NCI-H1092 (cell line): ENCODE results near the gene IL4I1.
"Not testable (repeated sequence)": the region's sequence is repeated elsewhere in the genome, so short reads cannot be mapped to it uniquely, and the experiment has no call there.

Source experiments
- DNase-seq: peaks from one replicate; lab custom pipeline; 2025; lab: John Stamatoyannopoulos, UW

Gene IL4I1

GRCh38 chr19:49896863-49897621, at the start of gene IL4I1:
Gene IL4I1 (minus strand): TSS chr19:49896887. CDS start chr19:49896160, 727 bp downstream.
- no peak for DNase-seq

GRCh38 chr19:49946415-49946814, 49.7 kb upstream of the IL4I1 start:
- no peak for DNase-seq

DNA sequence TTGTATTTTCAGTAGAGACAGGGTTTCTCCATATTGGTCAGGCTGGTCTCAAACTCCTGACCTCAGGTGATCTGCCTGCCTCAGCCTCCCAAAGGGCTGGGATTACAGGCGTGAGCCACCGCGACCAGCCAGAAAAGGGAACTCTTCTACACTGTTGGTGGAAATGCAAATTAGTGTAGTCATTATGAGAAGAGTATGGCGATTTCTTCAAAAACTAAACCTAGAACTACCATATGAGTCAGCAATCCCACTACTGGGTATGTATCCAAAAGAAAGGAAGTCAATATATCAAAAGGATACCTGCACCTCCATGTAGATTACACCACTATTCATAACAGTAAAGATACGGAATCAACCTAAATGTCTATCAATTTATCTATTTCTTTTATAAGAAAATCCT, 47.9 kb upstream of the IL4I1 start:
- DNase-seq, result not testable (repeated sequence)

GRCh38 chr19:49940482-49940791, 43.8 kb upstream of the IL4I1 start:
- DNase-seq, result no peak

DNA sequence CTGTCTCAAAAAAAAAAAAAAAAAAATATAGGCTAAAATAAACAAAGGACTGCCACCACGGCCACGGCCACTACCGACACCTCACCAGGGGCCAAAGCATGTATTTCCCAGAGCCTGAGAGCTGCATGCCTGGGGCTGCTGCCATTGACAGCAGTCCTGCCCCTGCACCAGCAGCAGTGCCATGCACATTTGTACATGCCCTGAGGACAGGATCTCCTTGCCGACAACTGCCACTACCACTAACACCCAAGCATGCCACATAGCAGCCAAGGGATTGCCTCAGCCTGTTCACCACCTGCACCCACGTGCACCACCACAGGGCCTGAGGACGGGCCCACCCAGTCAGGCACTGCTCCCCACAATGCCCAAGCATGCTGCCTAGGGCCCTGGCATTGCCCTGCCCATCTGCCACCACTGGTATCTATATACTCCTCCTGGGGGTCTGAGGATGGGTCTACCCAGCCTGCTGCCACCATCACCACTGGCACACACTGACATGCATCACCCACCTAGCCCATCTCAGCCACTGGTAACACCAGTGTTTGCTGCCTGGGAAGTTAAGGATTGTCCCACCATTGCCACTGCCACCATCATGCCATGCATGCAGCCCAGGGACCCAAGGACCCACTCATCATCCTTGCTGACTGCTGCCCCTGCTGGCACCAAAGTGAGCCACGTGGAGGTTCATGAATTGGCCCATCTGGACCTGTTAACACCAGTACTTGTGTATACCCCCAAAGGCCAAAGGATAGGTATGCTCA, 43.2 kb upstream of the IL4I1 start:
- no peak for DNase-seq

DNA sequence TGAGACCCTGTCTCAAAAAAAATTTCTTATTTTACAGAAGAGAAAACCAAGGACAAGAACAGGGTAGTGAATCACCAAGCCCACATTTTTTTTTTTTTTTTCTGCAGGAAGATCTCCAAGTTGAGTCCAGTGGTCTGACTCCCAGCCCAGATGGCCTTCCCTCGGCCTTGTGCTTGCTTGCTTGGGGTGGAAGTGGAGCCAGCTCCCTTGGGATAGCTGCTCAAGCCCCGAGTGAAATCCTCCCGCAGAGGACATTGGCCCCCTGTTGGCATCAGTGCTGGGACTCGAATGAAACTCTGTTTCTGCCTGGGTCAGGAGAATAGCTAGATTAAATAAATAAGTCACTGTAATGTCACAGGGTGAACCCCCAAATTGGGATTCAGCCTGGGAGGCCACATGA, 42.0 kb upstream of the IL4I1 start:
- DNase-seq, result no peak

DNA sequence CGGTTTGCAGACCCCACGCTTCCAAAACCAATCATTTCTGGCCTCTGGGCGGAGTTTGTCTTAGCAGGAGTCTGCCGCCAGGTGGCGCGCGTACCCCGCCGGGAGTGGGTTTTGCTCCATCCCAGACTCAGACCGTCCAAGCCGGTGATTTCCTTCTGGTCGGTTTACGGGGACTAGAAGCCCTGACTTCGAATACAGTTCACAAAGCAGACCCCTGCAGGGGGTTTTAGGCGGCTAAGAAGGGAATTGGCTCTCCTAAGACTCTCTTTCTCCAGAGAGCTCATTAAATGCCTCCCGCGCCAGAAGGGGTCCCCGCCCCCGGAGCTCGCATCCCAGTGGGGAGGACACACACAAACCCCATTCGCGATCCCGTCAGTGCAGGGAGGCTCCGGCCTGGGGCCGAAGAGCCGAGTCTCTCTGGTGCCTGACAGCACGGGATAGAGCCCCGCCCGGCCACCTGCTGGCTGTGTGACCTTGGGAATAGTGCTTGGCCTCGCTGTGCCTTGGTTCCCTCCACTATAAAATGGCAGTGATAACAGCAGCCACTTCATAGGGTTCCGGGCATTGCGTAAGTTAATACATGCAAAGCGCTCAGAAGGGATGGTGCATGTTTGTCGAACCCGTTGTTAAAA, 41.2 kb upstream of the IL4I1 start:
- peak; percentile 38 for DNase-seq

DNA sequence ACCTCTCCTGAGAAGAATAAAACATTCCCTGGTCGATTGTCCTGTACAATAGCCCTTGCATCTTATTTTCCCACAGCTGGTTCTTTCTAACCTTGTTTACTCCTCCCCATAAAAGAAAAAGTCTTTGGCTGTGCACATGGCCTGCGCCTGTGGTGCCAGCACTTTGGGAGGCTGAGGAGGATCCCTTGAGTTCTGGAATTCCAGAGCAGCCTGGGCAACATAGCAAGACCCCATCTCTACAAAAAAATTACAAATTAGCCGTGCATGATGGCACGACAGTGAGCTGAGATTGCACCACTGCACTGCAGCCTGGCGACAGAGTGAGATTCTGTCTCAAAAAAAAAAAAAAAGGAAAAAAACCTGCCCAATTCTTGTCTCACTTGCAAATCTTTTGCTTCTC, 39.9 kb upstream of the IL4I1 start:
- DNase-seq, result no peak

DNA sequence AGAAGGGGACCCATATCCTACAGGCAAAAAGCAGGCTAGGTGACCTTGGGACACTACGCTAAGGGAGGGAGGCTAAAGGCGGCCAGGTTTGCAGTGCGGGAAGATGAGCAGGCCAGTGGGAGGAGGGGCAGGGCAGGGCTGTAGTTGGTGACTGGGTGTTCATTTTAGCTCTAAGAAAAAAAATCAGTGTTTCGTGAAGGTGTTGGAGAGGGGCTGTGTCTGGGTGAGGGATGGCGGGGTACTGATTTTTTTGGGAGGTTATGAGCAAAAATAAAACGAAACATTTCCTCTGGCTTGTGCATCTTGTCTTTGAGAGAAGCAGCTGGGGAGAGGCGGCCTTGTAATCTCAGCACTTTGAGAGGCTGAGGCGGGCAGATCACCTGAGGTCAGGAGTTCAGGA, 37.0 kb upstream of the IL4I1 start:
- DNase-seq, result no peak

- DNase-seq, result no peak
These were observed 36.0 kb upstream of the IL4I1 start for GRCh38 chr19:49932731-49933131.

- DNase-seq, result no peak
These were observed 35.4 kb upstream of the IL4I1 start for GRCh38 chr19:49932041-49932451.

GRCh38 chr19:49931293-49932040, 34.8 kb upstream of the IL4I1 start:
- DNase-seq, result no peak

- no peak for DNase-seq
These were observed 33.9 kb upstream of the IL4I1 start for GRCh38 chr19:49930483-49931011.

DNA sequence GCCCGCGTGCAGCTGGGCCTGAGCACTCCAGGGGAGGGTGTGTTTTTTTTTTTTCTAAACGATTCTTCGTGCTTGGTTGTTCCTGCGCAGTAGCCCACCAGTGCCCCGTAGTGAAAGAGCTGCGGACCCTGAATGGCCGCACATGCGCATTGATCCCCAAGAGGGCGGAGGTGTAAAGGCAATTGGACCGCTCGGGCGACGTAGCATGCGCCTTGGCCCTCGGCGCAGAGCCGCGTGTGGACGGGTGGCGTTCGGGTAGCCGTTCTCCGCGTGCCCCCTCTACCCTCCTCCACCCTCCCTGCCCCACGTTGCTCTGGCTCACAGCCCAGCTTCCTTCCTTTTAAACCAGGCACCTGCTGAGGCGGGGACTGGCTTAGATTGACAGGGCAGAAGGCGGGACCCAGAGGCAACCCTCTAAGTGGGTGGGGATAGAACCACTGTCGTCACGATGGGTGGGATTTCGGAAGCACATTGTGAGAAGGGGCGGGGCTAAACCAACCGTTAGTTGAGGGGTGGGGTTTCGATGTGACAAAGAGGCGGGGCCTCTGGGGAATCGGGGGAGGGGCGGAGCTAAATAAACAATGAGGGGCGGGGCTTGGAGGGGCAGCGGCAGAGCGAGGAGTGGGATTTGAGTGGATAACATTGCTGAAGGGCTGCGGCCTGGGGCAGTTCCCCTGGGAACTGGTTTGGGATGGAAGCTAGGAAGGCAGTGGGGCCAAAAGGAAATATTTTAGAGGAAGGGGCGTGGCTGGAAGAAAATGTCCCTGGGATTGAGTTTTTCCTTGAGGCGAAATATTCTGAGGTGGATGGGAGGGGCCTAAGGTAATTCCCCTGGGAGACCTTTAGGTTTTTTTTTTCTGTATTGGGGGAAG, 33.2 kb upstream of the IL4I1 start:
- peak; percentile 94 for DNase-seq

- peak; percentile 86 for DNase-seq
These were observed 32.5 kb upstream of the IL4I1 start, which contains the start of the genes ATF5 and NUP62 for GRCh38 chr19:49929121-49929610. Gene ATF5 (plus strand): TSS chr19:49929205. CDS start chr19:49930851, 1,646 bp downstream. Gene NUP62 (minus strand): TSS chr19:49929504. CDS start chr19:49909807, 19,697 bp downstream.

DNA sequence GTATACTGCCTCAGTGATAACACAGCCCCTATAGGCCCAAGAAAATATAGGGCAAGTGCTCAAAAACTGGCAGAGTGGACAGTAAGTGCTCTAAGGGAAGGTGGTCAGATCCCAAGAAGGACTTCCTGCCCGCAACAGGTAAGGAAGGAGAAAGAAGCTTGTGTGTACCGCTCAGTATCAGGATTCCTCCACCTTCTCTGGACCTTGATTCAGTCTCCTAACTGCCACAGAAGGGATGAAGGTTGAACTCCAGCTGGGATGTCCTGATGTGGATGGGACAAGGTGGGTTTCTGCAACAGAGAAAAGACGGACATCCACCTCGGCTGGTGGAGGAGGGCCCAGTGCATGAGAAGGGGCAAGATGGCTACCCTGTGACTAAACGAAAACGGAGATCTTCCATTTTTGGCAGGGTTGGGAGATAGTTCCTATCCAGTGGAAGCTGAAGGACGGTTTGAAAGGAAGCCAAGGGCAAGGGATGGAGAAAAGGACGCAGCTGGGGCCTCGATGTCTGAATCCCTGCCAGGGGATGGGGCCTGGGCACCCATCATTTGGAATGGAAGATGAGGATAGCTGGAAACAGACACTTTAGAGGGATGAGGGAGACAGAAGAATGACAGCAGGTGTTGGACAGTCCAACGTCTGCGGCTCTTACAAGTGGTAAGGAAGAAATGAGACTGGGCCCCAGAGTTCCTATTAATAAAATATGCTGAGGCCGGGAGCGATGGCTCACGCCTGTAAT, 31.0 kb upstream of the IL4I1 start:
- no peak for DNase-seq

DNA sequence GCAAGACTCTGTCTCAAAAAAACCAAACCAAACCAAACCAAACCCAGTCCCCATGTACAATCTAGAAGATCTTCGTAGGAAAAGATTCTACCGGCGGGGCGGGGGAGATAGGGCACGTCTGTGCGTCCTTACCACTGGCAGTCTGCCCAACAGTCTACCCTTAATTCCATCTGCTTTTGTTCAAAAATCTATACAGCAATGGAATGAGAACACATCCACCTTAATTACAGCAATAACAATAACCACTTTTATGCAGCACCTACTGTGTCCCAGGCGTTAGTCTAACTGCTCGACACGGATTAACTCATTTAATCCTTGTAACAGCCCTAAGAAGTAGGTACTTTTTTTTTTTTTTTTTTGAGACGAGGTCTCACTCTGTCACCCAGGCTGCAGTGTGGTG, 29.8 kb upstream of the IL4I1 start:
- DNase-seq, result no peak

DNA sequence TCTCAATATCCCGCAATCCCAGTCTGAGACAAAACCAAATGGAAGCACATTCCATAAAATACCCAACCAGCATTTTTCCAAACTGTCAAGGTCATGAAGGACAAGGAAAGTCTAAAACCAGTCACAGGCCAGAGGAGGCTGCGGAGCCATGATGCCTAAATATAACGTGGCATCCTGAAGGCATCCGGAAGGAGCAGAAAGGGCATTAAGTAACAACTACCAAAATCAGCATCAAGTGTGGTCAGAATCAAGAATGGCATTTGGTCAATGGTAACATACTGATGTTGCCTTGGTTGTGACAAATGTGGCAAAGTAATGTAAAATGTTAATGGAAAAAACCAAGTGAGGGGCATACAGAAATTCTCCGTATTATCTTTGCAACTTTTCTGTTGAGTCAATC, 28.8 kb upstream of the IL4I1 start:
- no peak for DNase-seq

- DNase-seq, result not testable (repeated sequence)
These were observed 28.2 kb upstream of the IL4I1 start for GRCh38 chr19:49924881-49925210.
